Measurements from ENCODE around the gene SLC6A16.

Gene SLC6A16

DNA sequence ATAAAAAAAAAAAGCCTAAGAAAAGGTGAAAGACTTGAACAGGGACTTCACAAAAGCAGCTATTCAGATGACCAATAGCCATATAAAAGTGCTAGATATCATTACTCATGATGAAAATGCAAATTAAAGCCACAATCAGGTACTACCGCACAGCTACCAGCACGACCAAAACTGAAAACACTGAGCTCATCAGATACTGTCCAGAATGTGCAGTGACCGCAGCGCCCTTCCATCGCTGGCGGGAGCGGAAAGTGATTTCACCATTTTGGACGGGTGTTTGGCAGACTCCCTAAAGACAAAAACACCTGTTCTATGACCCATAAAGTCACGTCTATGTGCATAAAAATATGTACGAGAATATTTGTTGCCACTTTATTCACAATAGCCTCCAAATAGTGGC, 60.7 kb downstream of the SLC6A16 start:
- DNase-seq, result no peak

DNA sequence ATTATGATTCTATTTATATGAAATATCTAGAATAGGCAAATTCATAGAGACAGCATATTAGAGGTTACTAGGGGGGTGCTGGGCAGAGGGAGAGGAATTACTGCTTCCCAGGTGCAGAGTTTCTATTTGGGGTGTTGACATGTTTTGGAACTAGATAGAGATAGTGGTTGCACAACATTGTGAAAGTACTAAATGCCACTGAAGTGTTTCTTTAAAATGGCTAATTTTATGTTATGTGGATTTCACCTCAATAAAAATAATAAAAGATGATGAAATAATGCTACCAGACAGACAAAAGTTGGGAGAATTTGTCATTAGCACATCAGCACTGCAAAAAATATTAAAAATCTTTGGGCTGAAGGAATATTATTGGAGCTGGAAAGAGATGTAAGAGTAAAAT, 63.4 kb downstream of the SLC6A16 start:
- no peak for DNase-seq

DNA sequence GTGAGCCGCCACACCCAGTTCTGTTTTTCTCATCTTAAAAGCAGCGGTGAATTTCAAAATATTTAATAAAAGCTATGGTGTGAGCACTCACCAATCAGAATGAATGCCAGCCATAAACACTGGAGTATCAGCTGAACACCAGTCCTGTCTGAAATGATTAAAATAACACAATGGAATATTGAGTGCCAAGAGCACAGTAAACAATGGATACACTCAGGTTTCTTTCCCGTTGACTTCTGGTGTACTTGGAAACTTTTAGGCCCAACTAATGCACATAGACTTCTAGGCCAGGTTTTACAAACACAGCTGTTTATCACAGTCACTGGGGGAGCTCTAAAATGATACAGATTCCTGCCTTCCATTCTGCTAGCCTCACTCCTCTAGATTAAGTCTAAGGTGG, 68.3 kb downstream of the SLC6A16 start:
- DNase-seq, result no peak

DNA sequence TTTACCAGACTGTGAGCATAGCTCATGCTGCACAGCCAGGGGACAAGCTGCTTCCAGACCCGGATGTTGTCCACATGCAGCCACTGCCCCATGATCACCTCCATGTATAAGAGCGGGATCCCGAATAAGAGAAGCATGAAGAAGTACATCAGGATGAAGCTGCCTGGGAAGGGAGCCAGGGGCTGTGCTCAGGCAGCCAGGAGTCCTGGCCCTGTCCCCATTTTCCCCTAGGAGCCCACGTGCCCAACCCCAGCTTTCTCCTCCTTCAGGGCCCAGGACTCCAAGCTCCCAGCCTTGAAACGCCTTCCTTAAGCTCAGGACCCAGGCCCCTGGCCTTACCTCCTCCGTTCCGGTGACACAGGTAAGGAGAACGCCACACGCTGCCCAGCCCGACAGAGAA, 69.3 kb downstream of the SLC6A16 start:
- DNase-seq, result no peak

DNA sequence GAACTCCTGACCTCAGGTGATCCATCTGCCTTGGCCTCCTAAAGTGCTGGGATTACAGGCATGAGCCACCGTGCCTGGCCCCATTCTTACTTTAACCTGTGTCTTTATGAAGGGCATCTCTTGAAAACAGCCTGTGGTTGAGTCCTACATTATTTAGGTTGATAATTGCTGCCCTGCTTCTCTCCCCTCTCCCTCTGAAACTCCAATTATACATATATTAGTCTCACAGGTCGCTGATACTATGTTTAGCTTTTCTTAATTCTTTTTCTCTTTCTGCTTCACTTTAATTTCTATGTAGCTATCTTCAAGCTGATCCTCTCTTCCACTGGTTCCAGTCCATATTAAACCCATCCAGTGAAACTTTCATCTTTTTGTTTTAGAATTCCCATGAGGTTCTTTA, 75.1 kb downstream of the SLC6A16 start:
- no peak for DNase-seq

DNA sequence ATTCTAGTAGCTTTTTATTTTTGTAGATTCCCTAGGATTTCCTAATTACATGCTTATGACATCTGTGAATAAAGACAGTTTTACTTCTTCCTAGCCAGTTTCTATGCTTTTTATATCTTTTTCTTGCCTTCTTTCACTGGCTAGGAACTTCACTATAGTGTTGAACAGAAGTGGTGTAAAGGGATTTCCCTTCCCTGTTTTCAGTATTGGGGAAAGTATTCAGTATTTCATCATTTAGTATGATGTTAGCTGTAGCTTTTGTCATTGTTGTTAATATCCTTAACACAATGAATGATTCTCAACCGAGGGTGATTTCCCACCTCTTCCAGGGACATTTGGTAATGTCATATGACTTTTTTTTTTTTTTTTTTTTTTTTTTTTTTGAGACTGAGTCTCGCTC, 77.3 kb downstream of the SLC6A16 start:
- DNase-seq, result no peak

DNA sequence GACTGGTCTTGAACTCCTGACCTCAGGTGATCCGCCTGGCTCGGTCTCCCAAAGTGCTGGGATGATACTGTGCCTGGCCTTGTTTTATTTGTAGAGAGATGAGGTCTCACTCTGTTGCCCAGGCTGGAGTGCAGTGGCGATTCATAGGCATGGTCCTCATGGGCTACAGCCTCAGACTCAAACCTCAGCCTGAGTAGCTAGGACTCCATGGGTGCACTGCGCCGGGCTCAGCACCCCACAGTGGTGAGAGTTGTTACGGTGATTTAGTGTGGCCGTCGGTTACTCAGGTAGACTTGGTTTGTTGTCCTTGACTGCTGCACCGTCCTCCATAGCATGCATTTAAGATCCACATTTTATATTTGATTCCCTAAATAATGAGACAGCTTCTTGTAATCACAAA, 80.7 kb downstream of the SLC6A16 start:
- no peak for DNase-seq

DNA sequence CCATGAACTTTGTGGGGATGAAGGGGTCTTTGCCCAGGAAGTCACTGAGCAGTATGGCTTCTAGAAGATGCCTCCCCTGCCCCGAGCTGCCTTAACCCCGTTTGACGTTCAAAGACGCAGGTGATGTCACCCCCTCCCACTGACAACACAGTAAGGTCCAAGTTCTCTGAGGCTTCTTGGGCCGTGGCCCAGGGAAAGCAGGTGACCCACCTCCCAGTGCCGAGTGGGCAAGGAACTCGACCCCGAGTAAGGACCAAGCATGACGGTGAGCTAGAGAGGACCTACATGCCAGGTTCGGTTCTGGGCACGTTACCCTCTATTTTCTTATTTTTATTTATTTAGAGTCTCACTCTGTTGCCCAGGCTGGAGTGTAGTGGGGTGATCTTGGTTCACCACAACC, 81.3 kb downstream of the SLC6A16 start:
- DNase-seq, result no peak

DNA sequence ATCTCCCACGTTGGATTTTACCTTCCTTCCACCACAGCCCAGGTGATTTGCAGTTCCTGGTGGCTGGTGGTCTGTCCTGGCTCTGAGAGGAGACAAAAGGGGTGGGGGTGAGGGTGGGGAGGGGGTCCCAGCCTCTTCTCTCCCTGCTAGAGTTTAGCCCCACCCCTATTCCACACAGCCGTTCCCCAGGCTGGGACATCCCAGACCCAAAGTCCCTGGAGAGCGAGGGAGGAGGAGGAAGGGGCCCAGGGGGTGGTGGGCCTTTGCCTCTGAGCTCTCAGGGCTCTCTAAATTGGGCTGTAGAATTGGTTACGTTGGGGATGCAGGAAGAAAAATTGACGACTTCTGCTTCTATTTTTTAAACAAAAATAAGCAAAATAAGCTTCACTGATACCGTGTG, 81.9 kb downstream of the SLC6A16 start:
- no peak for DNase-seq

DNA sequence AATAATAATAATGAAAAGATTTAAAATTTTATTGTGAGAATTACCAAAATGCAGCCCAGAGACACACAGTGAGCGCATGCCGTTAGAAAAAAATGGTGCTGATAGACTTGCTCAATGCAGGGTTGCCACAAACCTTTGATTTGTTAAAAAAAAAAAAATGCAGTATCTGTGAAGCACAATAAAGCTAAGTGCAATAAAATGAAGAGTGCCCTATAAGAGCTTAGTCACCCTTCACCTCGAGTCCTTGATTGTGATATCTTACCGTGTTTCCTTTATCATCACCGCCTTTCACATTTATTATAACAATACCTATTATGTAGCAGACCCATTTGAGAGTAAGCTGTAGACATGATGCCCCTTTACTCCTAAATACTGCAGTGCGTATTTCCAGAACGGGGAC, 83.2 kb downstream of the SLC6A16 start:
- DNase-seq, result no peak

Measured in NCI-H1694 (cell line).